ENCODE results near the gene POU5F1.

POU5F1 gene

DNA sequence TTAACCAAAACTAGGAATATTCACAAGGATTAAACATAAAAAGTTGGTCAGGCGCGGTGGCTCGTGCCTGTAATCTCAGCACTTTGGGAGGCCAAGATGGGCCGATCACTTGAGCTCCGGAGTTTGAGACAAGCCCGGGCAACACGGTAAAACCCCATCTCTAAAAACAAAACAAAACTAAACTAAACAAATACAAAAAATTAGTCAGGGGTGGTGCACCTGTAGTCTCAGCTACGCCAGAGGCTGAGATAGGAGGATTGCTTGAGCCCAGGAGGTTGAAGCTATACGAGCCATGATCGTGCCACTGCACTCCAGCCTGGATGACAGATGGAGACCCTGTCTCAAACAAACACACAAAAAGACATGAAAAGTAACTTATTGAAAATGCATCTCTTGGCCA, 34.8 kb downstream of the POU5F1 start:
- H4K20me1 ChIP-seq (ENCODE audit: insufficient read depth, low read length): no peaks in the 10 kb centered on the region
- H3K4me2 ChIP-seq (ENCODE audit: insufficient read depth, low read length): no peak overlapping the region
- no peaks in the 10 kb centered on the region for H3K9me3 ChIP-seq (ENCODE audit: insufficient read depth, low read length, severe bottlenecking)
- TF ChIP-seq, protein P1, sequence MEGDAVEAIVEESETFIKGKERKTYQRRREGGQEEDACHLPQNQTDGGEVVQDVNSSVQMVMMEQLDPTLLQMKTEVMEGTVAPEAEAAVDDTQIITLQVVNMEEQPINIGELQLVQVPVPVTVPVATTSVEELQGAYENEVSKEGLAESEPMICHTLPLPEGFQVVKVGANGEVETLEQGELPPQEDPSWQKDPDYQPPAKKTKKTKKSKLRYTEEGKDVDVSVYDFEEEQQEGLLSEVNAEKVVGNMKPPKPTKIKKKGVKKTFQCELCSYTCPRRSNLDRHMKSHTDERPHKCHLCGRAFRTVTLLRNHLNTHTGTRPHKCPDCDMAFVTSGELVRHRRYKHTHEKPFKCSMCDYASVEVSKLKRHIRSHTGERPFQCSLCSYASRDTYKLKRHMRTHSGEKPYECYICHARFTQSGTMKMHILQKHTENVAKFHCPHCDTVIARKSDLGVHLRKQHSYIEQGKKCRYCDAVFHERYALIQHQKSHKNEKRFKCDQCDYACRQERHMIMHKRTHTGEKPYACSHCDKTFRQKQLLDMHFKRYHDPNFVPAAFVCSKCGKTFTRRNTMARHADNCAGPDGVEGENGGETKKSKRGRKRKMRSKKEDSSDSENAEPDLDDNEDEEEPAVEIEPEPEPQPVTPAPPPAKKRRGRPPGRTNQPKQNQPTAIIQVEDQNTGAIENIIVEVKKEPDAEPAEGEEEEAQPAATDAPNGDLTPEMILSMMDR (IDR thresholded peaks at IDR 0.05; ENCODE audit: borderline replicate concordance, extremely low read depth, low read length, poor library complexity, severe bottlenecking): no peak
- no peak for TF ChIP-seq EZH2 (IDR thresholded peaks at IDR 0.05; ENCODE audit: borderline replicate concordance, low read depth, low read length, severe bottlenecking)
- H3K4me3 ChIP-seq (ENCODE audit: low read depth in 1 of 2, low read length in 2 of 2): no peak overlapping the region
- no peak overlapping the region for H3K27ac ChIP-seq (ENCODE audit: low read length)
- no peaks in the 10 kb centered on the region for H3K36me3 ChIP-seq (ENCODE audit: insufficient read depth, low read length)
- H3K79me2 ChIP-seq (ENCODE audit: insufficient read depth, low read length): no peaks in the 10 kb centered on the region
- H3K27me3 ChIP-seq (ENCODE audit: insufficient read depth, low read length, poor library complexity): no peaks in the 10 kb centered on the region
- ATAC-seq (ENCODE audit: insufficient read depth, low read depth) (no peak), DNase-seq (no peak)
- H2AFZ ChIP-seq (ENCODE audit: low read depth, low read length): no peak overlapping the region
- H3K4me1 ChIP-seq (ENCODE audit: insufficient read depth, low read length): peaks cover 6% of the 10 kb centered on the region
- no peak overlapping the region for H3K9ac ChIP-seq (ENCODE audit: low read depth, low read length)

DNA sequence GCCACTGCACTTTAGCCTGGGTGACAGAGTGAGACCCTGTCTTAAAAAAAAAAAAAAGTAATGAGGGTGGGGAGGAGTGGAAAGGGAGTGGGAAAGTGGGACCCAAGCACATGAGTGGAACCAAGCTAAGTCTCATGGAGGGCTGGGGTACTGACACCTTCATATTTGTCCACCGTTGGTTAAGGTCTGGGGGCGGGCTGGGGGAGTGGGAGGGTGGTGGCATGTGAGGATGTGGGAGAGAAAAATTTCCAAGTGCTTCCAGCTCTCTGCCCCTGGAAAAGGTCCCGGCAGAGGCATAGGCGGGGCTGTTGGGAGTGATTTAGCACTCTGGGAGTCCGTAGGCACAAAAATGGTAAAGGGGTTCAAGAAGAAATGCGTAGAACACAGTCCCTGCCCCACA, 37.7 kb downstream of the POU5F1 start:
- TF ChIP-seq, protein P1 (IDR thresholded peaks at IDR 0.05; ENCODE audit: borderline replicate concordance, extremely low read depth, low read length, poor library complexity, severe bottlenecking): no peak
- no peak for TF ChIP-seq EZH2 (IDR thresholded peaks at IDR 0.05; ENCODE audit: borderline replicate concordance, low read depth, low read length, severe bottlenecking)
- Histone ChIP-seq H4K20me1 (ENCODE audit: insufficient read depth, low read length) (no peaks in the 10 kb centered on the region), H3K79me2 (ENCODE audit: insufficient read depth, low read length) (no peaks in the 10 kb centered on the region), H3K9me3 (ENCODE audit: insufficient read depth, low read length, severe bottlenecking) (no peaks in the 10 kb centered on the region), H3K4me1 (ENCODE audit: insufficient read depth, low read length) (peaks cover 4% of the 10 kb centered on the region), H3K9ac (ENCODE audit: low read depth, low read length) (no peak overlapping the region), H3K4me2 (ENCODE audit: insufficient read depth, low read length) (no peak overlapping the region), H3K4me3 (ENCODE audit: low read depth in 1 of 2, low read length in 2 of 2) (no peak overlapping the region), H2AFZ (ENCODE audit: low read depth, low read length) (no peak overlapping the region), H3K27me3 (ENCODE audit: insufficient read depth, low read length, poor library complexity) (no peaks in the 10 kb centered on the region), H3K36me3 (ENCODE audit: insufficient read depth, low read length) (no peaks in the 10 kb centered on the region), H3K27ac (ENCODE audit: low read length) (no peak overlapping the region)
- DNase-seq: no peak
- no peak for ATAC-seq (ENCODE audit: insufficient read depth, low read depth)

DNA sequence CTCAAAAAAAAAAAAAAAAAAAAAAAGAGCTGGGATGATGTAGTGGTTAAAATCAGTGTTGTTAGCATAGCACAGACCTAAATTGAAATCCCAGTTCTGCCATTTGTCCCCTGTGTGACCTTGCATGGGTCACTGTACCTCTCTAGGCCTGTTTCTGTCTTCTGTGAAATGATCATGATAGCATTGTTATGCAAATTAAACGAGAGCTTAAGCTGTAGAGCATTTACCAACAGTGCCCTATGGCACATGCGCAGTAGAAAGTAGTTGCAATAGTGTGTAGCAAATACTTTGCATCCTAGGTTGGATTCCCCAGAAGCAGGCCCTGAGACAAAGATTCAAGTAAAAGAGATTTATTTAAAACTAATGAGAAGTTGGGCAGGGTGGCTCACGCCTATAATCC, 38.9 kb downstream of the POU5F1 start:
- no peak overlapping the region for H3K4me2 ChIP-seq (ENCODE audit: insufficient read depth, low read length)
- TF ChIP-seq EZH2 (IDR thresholded peaks at IDR 0.05; ENCODE audit: borderline replicate concordance, low read depth, low read length, severe bottlenecking): no peak
- TF ChIP-seq, protein P1 (IDR thresholded peaks at IDR 0.05; ENCODE audit: borderline replicate concordance, extremely low read depth, low read length, poor library complexity, severe bottlenecking): no peak
- no peaks in the 10 kb centered on the region for H3K27me3 ChIP-seq (ENCODE audit: insufficient read depth, low read length, poor library complexity)
- H3K4me1 ChIP-seq (ENCODE audit: insufficient read depth, low read length): no peaks in the 10 kb centered on the region
- ATAC-seq (ENCODE audit: insufficient read depth, low read depth) (no peak), DNase-seq (no peak)
- no peak overlapping the region for H3K9ac ChIP-seq (ENCODE audit: low read depth, low read length)
- no peaks in the 10 kb centered on the region for H3K36me3 ChIP-seq (ENCODE audit: insufficient read depth, low read length)
- no peaks in the 10 kb centered on the region for H4K20me1 ChIP-seq (ENCODE audit: insufficient read depth, low read length)
- H3K9me3 ChIP-seq (ENCODE audit: insufficient read depth, low read length, severe bottlenecking): no peaks in the 10 kb centered on the region
- no peak overlapping the region for H3K4me3 ChIP-seq (ENCODE audit: low read depth in 1 of 2, low read length in 2 of 2)
- H3K27ac ChIP-seq (ENCODE audit: low read length): no peak overlapping the region
- H3K79me2 ChIP-seq (ENCODE audit: insufficient read depth, low read length): no peaks in the 10 kb centered on the region
- no peak overlapping the region for H2AFZ ChIP-seq (ENCODE audit: low read depth, low read length)

DNA sequence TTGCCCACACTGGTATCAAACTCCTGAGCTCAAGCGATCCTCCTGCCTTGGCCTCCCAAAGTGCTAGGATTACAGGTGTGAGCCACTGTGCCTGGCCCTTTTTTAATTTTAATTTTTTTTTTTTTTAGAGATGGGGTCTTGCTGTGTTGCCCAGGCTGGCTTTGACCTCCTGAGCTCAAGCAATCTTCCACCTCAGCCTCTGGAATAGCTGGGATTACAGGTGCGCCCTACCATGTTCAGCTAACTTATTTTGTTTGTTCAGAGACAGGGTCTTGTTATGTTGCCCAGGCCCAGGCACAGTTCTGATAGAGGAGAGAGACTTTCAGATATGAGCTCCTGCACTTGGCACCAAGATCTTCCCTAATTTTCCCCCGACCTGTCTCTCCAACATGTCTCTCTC, 39.7 kb downstream of the POU5F1 start:
- Histone ChIP-seq H3K79me2 (ENCODE audit: insufficient read depth, low read length) (no peaks in the 10 kb centered on the region), H3K36me3 (ENCODE audit: insufficient read depth, low read length) (no peaks in the 10 kb centered on the region), H3K9ac (ENCODE audit: low read depth, low read length) (no peak overlapping the region), H3K4me3 (ENCODE audit: low read depth in 1 of 2, low read length in 2 of 2) (no peak overlapping the region), H3K9me3 (ENCODE audit: insufficient read depth, low read length, severe bottlenecking) (no peaks in the 10 kb centered on the region), H3K27ac (ENCODE audit: low read length) (no peak overlapping the region), H3K4me1 (ENCODE audit: insufficient read depth, low read length) (no peaks in the 10 kb centered on the region), H3K4me2 (ENCODE audit: insufficient read depth, low read length) (no peak overlapping the region), H3K27me3 (ENCODE audit: insufficient read depth, low read length, poor library complexity) (no peaks in the 10 kb centered on the region), H2AFZ (ENCODE audit: low read depth, low read length) (no peak overlapping the region), H4K20me1 (ENCODE audit: insufficient read depth, low read length) (no peaks in the 10 kb centered on the region)
- no peak for ATAC-seq (ENCODE audit: insufficient read depth, low read depth)
- no peak for TF ChIP-seq EZH2 (IDR thresholded peaks at IDR 0.05; ENCODE audit: borderline replicate concordance, low read depth, low read length, severe bottlenecking)
- TF ChIP-seq, protein P1 (IDR thresholded peaks at IDR 0.05; ENCODE audit: borderline replicate concordance, extremely low read depth, low read length, poor library complexity, severe bottlenecking): no peak
- no peak for DNase-seq

Data from DND-41 (cell line).